ENCODE measurements around the gene CPSF3. TPM values are rescaled to one million over a fixed set of nuclear protein-coding genes. Genes with fewer than 3 reads are reported as not detected.

CPSF3 gene
- total and polyA plus RNA-seq, 2 donors (not counting 1 experiment from before 2014, with no cell fraction given): 13.0 to 28.4 TPM

GRCh38 chr2:9460441-9461017 is 37.1 kb downstream of the CPSF3 start:
- DNase-seq (no peak), ATAC-seq (ENCODE audit: low read depth) (no peak)
- no peak overlapping the region for H3K4me2 ChIP-seq (replicated peaks; ENCODE audit: low read depth, low read length, poor library complexity, severe bottlenecking)
- Mint-ChIP-seq H3K9me3 (ENCODE audit: insufficient read depth) (no peaks in the 10 kb centered on the region), H3K4me3 (no peak overlapping the region), H3K27me3 (no peaks in the 10 kb centered on the region), H3K27ac (no peak overlapping the region), H3K4me1 (no peaks in the 10 kb centered on the region)
- intact Hi-C loops (cut with micrococcal nuclease): no loop called here
- H2AFZ ChIP-seq (ENCODE audit: insufficient read depth, low read depth, low read length, poor library complexity, severe bottlenecking): no peak overlapping the region
- H3K9ac ChIP-seq (ENCODE audit: low read length): no peak overlapping the region
- ChIA-PET POLR2A (no interaction called here), CTCF (no interaction called here)
- no peaks in the 10 kb centered on the region for H4K20me1 ChIP-seq (ENCODE audit: control insufficient read depth, insufficient read depth, low read length, poor library complexity, severe bottlenecking)
- TF ChIP-seq EZH2 (IDR thresholded peaks at IDR 0.05; ENCODE audit: borderline replicate concordance, insufficient read depth, low read depth, low read length, poor library complexity, severe bottlenecking) (no peak), CTCF (IDR thresholded peaks at IDR 0.05) (no peak)
- H3K27me3 ChIP-seq (replicated peaks in 1 of 4; ENCODE audit: control extremely low read depth in 1 of 4, control insufficient read depth in 3 of 4, insufficient read depth in 4 of 4, low read length in 3 of 4): no peaks in the 10 kb centered on the region
- no CpG with 5 or more reads among the region's 3 CpGs for WGBS (ENCODE audit: insufficient coverage)
- no peaks in the 10 kb centered on the region for H3K4me1 ChIP-seq (ENCODE audit: control insufficient read depth in 2 of 2, insufficient read depth in 2 of 2, low read length in 2 of 2)
- no peaks in the 10 kb centered on the region for H3K79me2 ChIP-seq (ENCODE audit: control insufficient read depth, insufficient read depth, low read length)
- H3K4me3 ChIP-seq (ENCODE audit: control extremely low read depth in 1 of 5, extremely low read depth in 1 of 5, insufficient read depth in 1 of 5, low read depth in 2 of 5, low read length in 4 of 5): no peak overlapping the region
- H3K27ac ChIP-seq (ENCODE audit: low read length in 2 of 2): no peak overlapping the region
- no peaks in the 10 kb centered on the region for H3K9me3 ChIP-seq (ENCODE audit: control extremely low read depth in 1 of 3, control insufficient read depth in 2 of 3, insufficient read depth in 1 of 3, low read length in 2 of 3)
- H3K36me3 ChIP-seq (replicated peaks in 1 of 2; ENCODE audit: control extremely low read depth in 1 of 2, control insufficient read depth in 1 of 2, extremely low read depth in 1 of 2, insufficient read depth in 2 of 2, low read length in 1 of 2): peaks cover 0 to 42% of the 10 kb centered on the region in 2 experiments

GRCh38 chr2:9461079-9461478 is 37.6 kb downstream of the CPSF3 start:
- H3K27me3 Mint-ChIP-seq: no peaks in the 10 kb centered on the region

More at GRCh38 chr2:9461079-9461478, 37.6 kb downstream of the CPSF3 start:
- Histone ChIP-seq H4K20me1 (ENCODE audit: control insufficient read depth, insufficient read depth, low read length, poor library complexity, severe bottlenecking) (no peaks in the 10 kb centered on the region), H3K9ac (ENCODE audit: low read length) (no peak overlapping the region), H3K4me2 (replicated peaks; ENCODE audit: low read depth, low read length, poor library complexity, severe bottlenecking) (no peak overlapping the region), H3K36me3 (replicated peaks in 1 of 2; ENCODE audit: control extremely low read depth in 1 of 2, control insufficient read depth in 1 of 2, extremely low read depth in 1 of 2, insufficient read depth in 2 of 2, low read length in 1 of 2) (peaks cover 0 to 46% of the 10 kb centered on the region in 2 experiments), H3K79me2 (ENCODE audit: control insufficient read depth, insufficient read depth, low read length) (no peaks in the 10 kb centered on the region), H3K27ac (ENCODE audit: low read length in 2 of 2) (no peak overlapping the region), H3K4me3 (ENCODE audit: control extremely low read depth in 1 of 5, extremely low read depth in 1 of 5, insufficient read depth in 1 of 5, low read depth in 2 of 5, low read length in 4 of 5) (no peak overlapping the region), H3K27me3 (replicated peaks in 1 of 4; ENCODE audit: control extremely low read depth in 1 of 4, control insufficient read depth in 3 of 4, insufficient read depth in 4 of 4, low read length in 3 of 4) (no peaks in the 10 kb centered on the region), H3K9me3 (ENCODE audit: control extremely low read depth in 1 of 3, control insufficient read depth in 2 of 3, insufficient read depth in 1 of 3, low read length in 2 of 3) (peaks cover 0 to under 1% (median 0%) of the 10 kb centered on the region in 3 donors), H2AFZ (ENCODE audit: insufficient read depth, low read depth, low read length, poor library complexity, severe bottlenecking) (no peak overlapping the region), H3K4me1 (ENCODE audit: control insufficient read depth in 2 of 2, insufficient read depth in 2 of 2, low read length in 2 of 2) (no peaks in the 10 kb centered on the region)
- DNase-seq (no peak), ATAC-seq (ENCODE audit: low read depth) (no peak)
- Mint-ChIP-seq H3K27ac (no peak overlapping the region), H3K4me1 (no peaks in the 10 kb centered on the region), H3K9me3 (ENCODE audit: insufficient read depth) (no peaks in the 10 kb centered on the region), H3K4me3 (no peak overlapping the region)
- whole genome bisulfite sequencing (ENCODE audit: insufficient coverage): 78% methylated on average over 1 of the region's 3 CpGs
- POLR2A ChIA-PET: no interaction called here
- CTCF ChIA-PET: no interaction called here
- intact Hi-C loops (cut with micrococcal nuclease): no loop called here
- TF ChIP-seq CTCF (IDR thresholded peaks at IDR 0.05) (no peak), EZH2 (IDR thresholded peaks at IDR 0.05; ENCODE audit: borderline replicate concordance, insufficient read depth, low read depth, low read length, poor library complexity, severe bottlenecking) (no peak)

Measured in B cell (primary cell).